Femur (tissue), 1 donor: Measurements from ENCODE around the gene ZNF579.

Experiments used
- DNase-seq: peaks from one replicate; pipeline ENCODE4 v3.0.0-alpha.2; 2017

ZNF579 gene

GRCh38 chr19:55563261-55563690, 17.4 kb downstream of the ZNF579 start:
- DNase-seq, result peak; percentile 70

DNA sequence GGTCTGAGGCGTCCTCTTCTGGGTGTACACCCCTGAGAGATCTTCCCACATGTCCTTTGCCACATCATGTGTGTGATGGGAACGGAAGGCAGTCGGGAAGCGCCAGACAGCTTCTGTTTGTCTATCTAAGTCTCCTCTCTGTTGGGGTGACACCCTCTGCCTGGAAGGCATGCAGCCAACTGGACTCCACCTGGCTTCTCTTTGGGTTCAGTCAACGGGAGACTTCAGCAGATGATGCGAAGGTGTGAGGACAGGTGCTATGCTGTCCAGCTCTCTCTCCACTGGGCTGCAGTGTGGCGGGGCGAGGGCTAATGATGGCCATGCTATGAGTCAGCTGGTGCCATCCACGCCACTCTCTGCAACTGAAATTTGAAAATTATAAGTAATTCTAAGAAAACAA, 21.0 kb downstream of the ZNF579 start:
- DNase-seq, result no peak

- no peak for DNase-seq
Observed at GRCh38 chr19:55554741-55555152, 25.9 kb downstream of the ZNF579 start.

GRCh38 chr19:55554302-55554701, 26.3 kb downstream of the ZNF579 start:
- no peak for DNase-seq

DNA sequence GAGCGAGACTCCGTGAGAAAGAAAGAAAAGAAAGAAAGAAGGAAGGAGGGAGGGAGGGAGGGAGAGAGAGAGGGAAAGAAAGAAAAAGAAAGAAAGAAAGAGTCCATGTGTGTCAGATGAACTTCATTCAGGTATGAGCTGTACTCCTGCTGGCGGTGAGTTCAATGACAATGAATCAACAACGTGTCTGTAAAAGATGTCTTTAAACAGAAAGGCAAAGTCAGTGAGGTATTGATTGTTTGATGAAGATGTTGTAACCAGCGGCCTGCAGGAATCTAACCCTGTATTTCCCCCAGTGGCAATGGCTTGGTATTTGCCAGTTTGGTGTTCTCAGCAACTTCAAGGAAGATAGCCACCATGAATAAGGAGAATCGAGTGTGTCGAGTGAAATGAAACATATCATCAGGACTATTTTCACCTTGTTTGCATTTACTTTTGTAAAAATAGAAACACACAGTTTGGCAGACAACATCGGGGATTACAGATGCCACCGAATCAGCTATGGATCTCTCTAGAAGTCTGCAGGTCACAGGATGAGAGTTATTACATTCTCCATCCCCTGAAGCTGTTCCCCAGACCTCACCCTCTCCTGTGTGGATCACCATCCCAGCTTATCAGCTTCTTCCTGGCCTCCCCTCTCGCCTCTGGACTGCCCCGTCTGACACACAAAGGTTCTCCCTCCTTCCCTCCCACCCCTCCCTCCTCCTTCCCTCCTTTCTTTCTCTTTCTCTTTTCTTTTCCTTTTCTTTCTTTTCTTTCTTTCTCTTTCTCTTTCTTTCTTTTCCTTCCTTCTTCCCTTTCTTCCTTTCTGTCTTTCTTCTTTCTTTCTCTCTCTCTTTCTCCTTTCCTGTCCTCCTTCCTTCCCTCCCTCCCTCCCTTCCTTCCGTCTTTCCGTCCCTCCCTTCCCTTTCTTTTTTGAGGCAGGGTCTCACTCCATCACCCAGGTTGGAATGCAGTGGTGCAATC, 27.1 kb downstream of the ZNF579 start:
- DNase-seq, result no peak

DNA sequence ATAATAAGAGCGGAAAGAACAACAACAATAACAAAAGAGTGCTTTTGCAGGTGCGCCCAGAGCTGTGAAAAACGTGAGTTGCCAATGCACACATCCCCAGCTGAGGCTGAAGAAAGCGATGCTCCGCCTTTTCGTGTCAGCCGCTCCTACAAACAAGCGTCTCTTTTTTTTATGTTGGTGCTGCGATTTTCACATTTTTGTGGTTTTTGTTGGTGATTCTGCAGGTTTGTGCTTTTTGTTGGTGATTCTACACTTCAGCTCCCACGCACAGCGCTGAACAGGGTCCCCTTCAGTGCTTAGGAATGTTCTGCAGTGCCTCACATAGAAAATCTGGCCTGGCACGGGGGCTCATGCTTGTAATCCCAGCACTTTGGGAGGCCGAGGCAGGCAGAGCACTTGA, 28.0 kb downstream of the ZNF579 start:
- DNase-seq, result no peak

DNA sequence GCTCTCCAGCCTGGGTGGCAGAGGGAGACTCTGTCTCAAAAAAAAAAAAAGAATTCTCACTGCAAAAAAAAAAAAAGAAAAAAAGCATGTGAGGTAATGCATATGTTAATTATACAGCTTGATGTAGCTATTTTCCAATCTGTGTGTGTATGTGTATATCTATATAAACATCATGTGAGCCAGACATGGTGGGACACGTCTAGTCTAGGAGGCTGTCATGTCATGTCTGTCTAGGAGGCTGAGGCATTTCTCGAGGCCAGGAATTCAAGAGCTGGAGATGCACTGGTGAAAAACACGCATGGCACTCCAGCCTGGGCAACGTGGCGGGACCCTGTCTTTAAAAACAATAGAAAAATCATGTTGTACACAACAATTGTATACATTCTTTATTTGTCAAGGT, 28.4 kb downstream of the ZNF579 start:
- DNase-seq, result no peak

DNA sequence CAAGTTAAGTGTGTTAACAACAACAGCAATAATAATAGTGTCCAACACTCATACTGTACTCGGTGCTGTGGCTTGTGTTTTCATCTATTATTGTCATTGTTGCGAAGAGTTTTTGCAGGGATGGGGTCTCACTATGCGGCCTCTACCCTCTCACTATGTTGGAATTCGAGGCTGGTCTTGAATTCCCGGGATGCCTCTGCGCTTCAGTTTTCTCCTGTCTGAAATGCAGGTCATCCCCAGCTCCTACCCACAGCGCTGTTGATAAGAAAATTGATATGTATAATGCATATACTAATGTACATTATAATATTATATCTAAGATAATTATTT, 30.4 kb downstream of the ZNF579 start:
- DNase-seq, result no peak

DNA sequence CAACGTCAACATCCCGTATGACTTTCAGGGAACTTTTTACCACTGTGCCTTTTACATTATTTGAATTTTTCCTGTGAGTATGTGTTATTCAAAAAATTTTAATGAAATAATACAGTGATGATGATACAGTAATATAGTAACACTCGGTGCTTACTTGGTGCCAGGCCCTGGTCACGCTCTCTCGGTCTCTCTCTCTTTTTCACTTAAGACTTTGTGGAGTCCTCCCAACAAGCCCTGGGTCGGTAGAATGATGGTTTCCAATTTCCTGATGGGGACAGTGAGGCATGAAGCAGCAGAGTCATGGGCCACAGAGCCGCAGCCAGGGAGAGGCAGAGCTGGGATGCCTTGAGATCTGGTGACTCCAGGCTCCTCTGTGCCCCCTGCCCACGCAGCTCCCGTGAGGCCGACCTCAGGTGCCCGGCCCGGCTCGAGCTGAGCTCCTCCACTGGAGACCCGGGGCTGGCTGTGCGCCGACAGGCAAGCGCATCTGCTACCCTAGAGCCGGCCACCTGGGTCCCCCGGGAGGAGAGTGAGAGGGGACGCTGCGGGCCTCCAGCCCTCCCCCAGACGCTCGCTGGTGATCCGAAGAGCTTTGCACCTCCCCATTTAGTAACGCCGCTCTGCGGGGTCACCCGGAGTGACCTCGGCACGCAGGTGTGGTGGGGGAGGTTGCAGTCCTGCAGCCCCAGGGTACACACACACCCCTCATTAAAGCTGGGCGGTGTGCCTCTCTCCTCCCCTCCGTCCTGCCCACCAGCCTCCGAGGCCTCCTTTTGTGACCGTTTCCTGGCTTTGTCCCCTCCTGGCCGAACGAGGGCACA, 30.9 kb downstream of the ZNF579 start:
- no peak for DNase-seq

GRCh38 chr19:55546822-55547614, 33.6 kb downstream of the ZNF579 start:
- DNase-seq, result peak; percentile 65

DNA sequence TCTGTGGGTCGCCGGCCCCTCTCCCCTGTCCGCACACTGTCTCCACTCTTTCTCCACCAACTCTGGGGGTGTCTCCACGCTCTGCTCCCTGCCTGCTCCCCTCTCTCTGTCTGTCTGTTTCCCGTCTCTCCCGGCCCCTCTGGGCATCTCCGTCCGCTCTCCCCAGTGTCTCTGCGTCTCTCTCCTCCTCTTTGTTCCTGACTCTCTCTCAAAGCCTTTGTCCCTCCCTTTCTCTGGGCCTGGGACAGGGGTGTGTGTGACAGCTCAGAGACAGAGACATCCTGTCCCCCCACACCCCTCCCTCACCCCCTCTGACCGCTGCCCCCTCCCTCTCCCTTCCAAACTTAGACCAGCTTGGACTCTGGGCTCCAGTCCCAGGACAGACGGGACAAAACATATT, 34.6 kb downstream of the ZNF579 start:
- no peak for DNase-seq

GRCh38 chr19:55545443-55545842, 35.2 kb downstream of the ZNF579 start, which contains the start of gene SBK3:
Gene SBK3, minus strand, starts transcription at chr19:55545543. Its CDS starts 0 bp downstream, at chr19:55545543.
- no peak for DNase-seq

DNA sequence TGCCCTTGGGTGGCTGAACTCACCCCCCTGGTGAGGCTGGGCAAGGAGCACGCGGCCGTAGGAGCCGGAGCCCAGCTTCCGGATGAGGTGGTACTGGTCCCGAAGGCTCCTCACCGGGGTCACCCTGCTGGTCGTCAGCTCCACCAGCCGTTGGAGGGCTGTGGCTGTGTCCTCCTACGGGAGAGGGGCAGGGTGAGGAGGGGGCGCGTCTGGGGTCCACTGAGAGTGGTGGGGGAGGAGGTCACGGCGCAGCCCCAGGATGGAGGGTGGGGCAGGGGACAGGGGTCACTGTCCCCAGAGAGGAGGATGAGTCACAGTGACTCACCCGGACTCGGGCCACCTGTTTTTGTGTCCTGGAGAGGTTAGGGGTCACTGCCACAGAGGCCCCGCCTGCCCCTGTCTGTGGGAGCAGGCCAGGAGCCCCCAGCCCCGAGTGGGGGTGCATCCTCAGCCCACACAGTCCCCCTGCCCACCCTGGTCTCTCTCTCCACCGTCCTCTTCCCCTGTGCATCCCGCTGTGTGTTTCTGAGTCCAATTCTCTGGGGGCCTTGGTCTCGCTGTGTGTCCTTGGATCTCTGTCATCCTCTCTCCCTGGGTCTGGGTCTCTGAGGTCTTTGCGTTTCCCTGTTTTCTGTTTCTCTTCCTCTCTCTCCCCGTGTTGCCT, 35.7 kb downstream of the ZNF579 start:
- no peak for DNase-seq

- DNase-seq, result no peak
Observed at GRCh38 chr19:55544014-55544413, 36.6 kb downstream of the ZNF579 start.

DNA sequence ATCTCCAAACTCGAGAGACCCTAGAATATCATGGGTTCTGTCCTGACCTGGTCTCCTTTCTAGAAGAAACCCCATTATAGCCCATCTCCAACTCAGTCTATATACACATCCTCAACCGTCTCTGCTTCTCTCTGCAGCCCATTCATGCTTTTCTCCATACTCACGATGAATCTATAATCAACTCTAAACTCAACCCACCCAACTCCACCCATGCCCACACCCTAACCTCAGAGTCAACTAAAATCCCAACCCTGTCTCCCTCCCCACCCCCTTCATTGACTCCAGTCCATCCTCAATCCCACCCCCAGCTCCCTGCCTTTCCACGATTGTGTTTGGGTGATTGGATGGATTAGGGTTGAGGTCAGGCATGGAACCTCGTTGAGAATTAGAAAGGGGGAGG, 37.1 kb downstream of the ZNF579 start:
- DNase-seq, result no peak

- no peak for DNase-seq
Observed at GRCh38 chr19:55542292-55542855, 38.3 kb downstream of the ZNF579 start.

GRCh38 chr19:55541091-55541490, 39.6 kb downstream of the ZNF579 start:
- DNase-seq, result no peak

DNA sequence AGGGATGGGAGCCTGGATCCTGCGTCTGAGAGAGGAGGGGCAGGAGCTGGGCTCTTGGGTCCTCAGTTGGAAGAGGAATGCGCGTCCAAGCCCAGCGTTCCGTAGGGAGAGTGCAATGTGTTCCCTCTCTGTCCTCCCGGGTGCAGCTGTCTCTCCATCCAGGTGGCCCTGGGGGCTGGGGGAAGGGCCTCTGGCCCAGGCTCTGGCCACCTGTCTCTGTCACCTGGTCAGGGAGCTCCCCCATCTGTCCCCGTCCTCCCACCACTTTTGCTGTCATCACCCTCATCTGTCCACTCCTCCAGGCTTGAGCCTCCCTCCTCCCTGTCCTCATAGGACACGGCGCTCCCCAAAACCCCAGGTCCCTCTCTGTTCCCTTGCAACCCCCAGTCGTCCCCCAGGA, 40.0 kb downstream of the ZNF579 start:
- peak; percentile 49 for DNase-seq

- DNase-seq, result peak; percentile 22
Observed at GRCh38 chr19:55539090-55539984, 41.3 kb downstream of the ZNF579 start.

DNA sequence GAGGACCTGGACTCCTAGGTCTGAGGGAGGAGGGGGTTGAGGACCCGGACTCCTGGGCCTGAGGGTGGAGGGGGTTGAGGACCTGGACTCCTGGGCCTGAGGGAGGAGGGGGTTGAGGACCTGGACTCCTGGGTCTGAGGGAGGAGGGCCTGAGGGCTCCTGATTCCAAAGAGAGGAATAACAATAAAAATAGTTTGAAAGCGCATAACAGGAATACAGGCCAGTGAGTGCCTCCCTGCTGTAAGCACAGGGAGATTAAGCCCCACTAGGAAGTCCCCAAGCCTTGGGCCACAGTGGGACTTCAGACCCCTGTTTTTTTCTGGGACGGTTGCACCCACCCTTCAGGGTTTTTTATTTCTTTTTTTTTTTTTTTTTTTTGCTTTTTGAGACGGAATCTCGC, 42.5 kb downstream of the ZNF579 start:
- no peak for DNase-seq

DNA sequence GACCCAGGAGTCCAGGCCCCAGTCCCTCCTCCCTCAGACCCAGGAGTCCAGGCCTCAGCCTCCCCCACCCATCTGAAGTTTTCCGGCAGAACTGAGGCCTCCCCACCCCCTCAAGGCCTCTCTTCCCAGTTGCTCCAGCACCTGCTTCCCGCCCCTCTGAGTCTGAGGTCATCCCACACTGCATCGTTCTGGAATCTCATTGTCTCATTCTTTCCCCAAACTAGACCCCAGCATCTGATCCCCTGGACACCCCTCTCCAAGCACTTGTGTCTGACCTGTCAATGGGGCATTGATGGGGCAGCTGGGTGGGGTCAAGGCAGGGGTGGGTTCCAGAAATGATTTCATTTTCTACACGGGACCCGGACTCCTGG, 42.9 kb downstream of the ZNF579 start:
- peak; percentile 83 for DNase-seq
